GM12878 (cell line): Measurements from ENCODE around the gene SCNN1G. TPM values are rescaled to one million over a fixed set of nuclear protein-coding genes. Genes with fewer than 3 reads are reported as not detected.

Source experiments
- ATAC-seq: fragments of 200-7000 bp; cut with Tn5 transposase; 3 replicates; pipeline ENCODE4 v1.9.1; 2020; ENCODE audit warnings: mild to moderate bottlenecking, moderate library complexity
- BruUV-seq: library from RNA; stranded (reverse); fragments of 400-500 nt; replicated peaks from 2 replicates; lab custom pipeline; 2021; lab: Mats Ljungman, UMichigan
- CTCF ChIA-PET: fragments of 300-600 bp; sonication (Branson Sonifier 250); formaldehyde crosslinking; extraction: SDS; loops from one replicate; lab custom pipeline; 2021; ENCODE audit warnings: inconsistent platforms; lab: Yijun Ruan, JAX
- POLR2A ChIA-PET: fragments of 350-600 bp; formaldehyde crosslinking; extraction: SDS; loops from one replicate; lab custom pipeline; 2021; ENCODE audit warnings: inconsistent platforms; lab: Charles Lee
- RAD21 ChIA-PET: fragments of 300-600 bp; sonication (Branson Sonifier 250); formaldehyde crosslinking; loops from one replicate; lab custom pipeline; 2023; ENCODE audit warnings: antibody characterized with exemption; ENCODE audit not compliant: unreplicated experiment; lab: Charles Lee
- SMC1A ChIA-PET: fragments of 300-600 bp; sonication (Branson Sonifier 250); formaldehyde crosslinking; loops from one replicate; lab custom pipeline; 2023; ENCODE audit not compliant: unreplicated experiment, uncharacterized antibody; lab: Charles Lee
- DNase-seq: peaks from one replicate; pipeline ENCODE4 v3.0.0-alpha.2; 2011; ENCODE audit warnings: low read depth, low spot score
- FAIRE-seq: peaks from 3 replicates; lab custom pipeline; 2011; peaks lifted over from hg19 to GRCh38; lab: Jason Lieb, UNC
- H2AFZ ChIP-seq: 2 replicates; pipeline ENCODE4 v1.6.0; 2011; ENCODE audit warnings: low read depth, low read length, control low read depth; ENCODE audit not compliant: control insufficient read depth
- H3K27ac ChIP-seq: 2 replicates; pipeline ENCODE4 v1.5.1; 2011; ENCODE audit warnings: control low read depth; ENCODE audit not compliant: control insufficient read depth, insufficient read depth
- H3K27me3 ChIP-seq, 2 experiments: replicated peaks in 1 of 2; 2 replicates each; pipeline versions ENCODE4 v1.6.0 to v1.6.1; 2011; ENCODE audit warnings: low read length in 1 of 2; ENCODE audit not compliant: control insufficient read depth in 2 of 2, insufficient read depth in 2 of 2
- H3K36me3 ChIP-seq, 2 experiments: 2 replicates each; pipeline ENCODE4 v1.5.1; 2011; ENCODE audit warnings: low read length in 1 of 2; ENCODE audit not compliant: control insufficient read depth in 2 of 2, insufficient read depth in 2 of 2
- H3K4me1 ChIP-seq: 2 replicates; pipeline ENCODE4 v1.6.1; 2011; ENCODE audit warnings: mild to moderate bottlenecking, low read length, moderate library complexity, mixed read lengths; ENCODE audit not compliant: control insufficient read depth, insufficient read depth
- H3K4me2 ChIP-seq: 2 replicates; pipeline ENCODE4 v1.6.0; 2011; ENCODE audit warnings: control low read depth; ENCODE audit not compliant: control insufficient read depth, insufficient read depth
- H3K4me3 ChIP-seq: fragments of 200-600 bp; sonication (generic); 2 replicates; pipeline ENCODE4 v1.5.1; 2016
- H3K79me2 ChIP-seq: 2 replicates; pipeline ENCODE4 v1.6.0; 2011; ENCODE audit warnings: low read length; ENCODE audit not compliant: control insufficient read depth, insufficient read depth
- H3K9ac ChIP-seq: 2 replicates; pipeline ENCODE4 v1.8.0; 2011; ENCODE audit warnings: low read length, control low read depth, mixed read lengths; ENCODE audit not compliant: control insufficient read depth, insufficient read depth
- H3K9me3 ChIP-seq: replicated peaks from 3 replicates; pipeline ENCODE4 v1.5.1; 2011; ENCODE audit warnings: mild to moderate bottlenecking, low read length; ENCODE audit not compliant: control insufficient read depth, insufficient read depth
- H4K20me1 ChIP-seq: 2 replicates; pipeline ENCODE4 v1.6.0; 2011; ENCODE audit not compliant: control insufficient read depth, insufficient read depth
- ASH2L ChIP-seq: fragments of 300-600, 200-600 bp; sonication (generic); IDR thresholded peaks from 2 replicates; pipeline ENCODE4 v1.6.1; 2017; ENCODE audit warnings: low read depth, mild to moderate bottlenecking, borderline replicate concordance
- BMI1 ChIP-seq: fragments of 450-650 bp; IDR thresholded peaks from 2 replicates; pipeline ENCODE4 v1.6.1; 2016; ENCODE audit warnings: mild to moderate bottlenecking, moderate library complexity, borderline replicate concordance
- EGR1 ChIP-seq, 2 experiments: IDR thresholded peaks; 1 replicate in 1 of 2; 2 replicates in 1 of 2; pipeline ENCODE4 v1.6.1; 2011 to 2012; ENCODE audit warnings: low read depth in 2 of 2, low read length in 2 of 2, borderline replicate concordance in 1 of 2, mild to moderate bottlenecking in 1 of 2, moderate library complexity in 1 of 2
- FOS ChIP-seq: IDR thresholded peaks from 3 replicates; pipeline ENCODE4 v1.6.1; 2011; ENCODE audit warnings: borderline replicate concordance; ENCODE audit not compliant: insufficient read length; ENCODE audit errors: extremely low read depth
- JUNB ChIP-seq: IDR thresholded peaks from 2 replicates; pipeline ENCODE4 v1.6.1; 2016; ENCODE audit warnings: antibody characterized with exemption, mild to moderate bottlenecking
- MTA2 ChIP-seq: fragments of 450-650 bp; IDR thresholded peaks from 2 replicates; pipeline ENCODE4 v1.6.1; 2016; ENCODE audit warnings: low read depth, mild to moderate bottlenecking, moderate library complexity
- NBN ChIP-seq: fragments of 450-650 bp; IDR thresholded peaks from 2 replicates; pipeline ENCODE4 v1.6.1; 2016
- NRF1 ChIP-seq: conservative IDR thresholded peaks from 2 replicates; pipeline ENCODE4 v1.6.1; 2011; ENCODE audit warnings: mild to moderate bottlenecking, low read depth, low read length, improper control_type of control experiment
- POU2F2 ChIP-seq: IDR thresholded peaks from 3 replicates; pipeline ENCODE4 v1.6.1; 2011; ENCODE audit warnings: low read depth, mild to moderate bottlenecking, low read length, borderline replicate concordance
- SPI1 ChIP-seq: IDR thresholded peaks from 2 replicates; pipeline ENCODE4 v1.6.1; 2011; ENCODE audit warnings: low read depth, mild to moderate bottlenecking, low read length, moderate library complexity, borderline replicate concordance; ENCODE audit not compliant: insufficient read depth
- WGBS: methylation state at CpG from one replicate; pipeline ENCODE4 v1.1.6; 2016; ENCODE audit warnings: low lambda C conversion rate; ENCODE audit not compliant: insufficient replicate concordance, insufficient coverage; ENCODE audit errors: missing lambda C conversion rate; 5-methylcytosine and 5-hydroxymethylcytosine counted together
- in situ Hi-C: fragments of 300-500 bp; cut with MboI; formaldehyde crosslinking; loops from 9 replicates; pipeline ENCODE4 v1.14.3; 2018; ENCODE audit warnings: mixed read lengths
- intact Hi-C: fragments of 100-400 bp; cut with micrococcal nuclease; formaldehyde crosslinking; loops from one replicate; pipeline ENCODE4 v1.14.2; 2022; ENCODE audit not compliant: unreplicated experiment
- polyA plus RNA-seq, 11 experiments: library from polyadenylated mRNA; depleted of rRNA in 4 of 11; unstranded in 6 of 11; stranded (reverse) in 5 of 11; fragments of >200 nt; fragmentation: Nextera tagmentation in 4 of 11; fragmentation: Illumina TruSeq in 1 of 11; extraction: Ambion mirVana in 4 of 11; extraction: Trizol in 1 of 11; gene quantifications; 1 replicate in 1 of 11; 2 replicates in 10 of 11; pipeline versions ENCODE4 v1.2.1 to v1.2.3, GENCODE V29; 2011 to 2016; ENCODE audit warnings: inconsistent platforms in 2 of 11, missing spikeins in 2 of 11, low read depth in 1 of 11
- total RNA-seq, 4 experiments: library from RNA; depleted of rRNA in 3 of 4; stranded (reverse); fragments of >200 nt in 3 of 4; fragmentation: Illumina TruSeq in 1 of 4; extraction: Trizol in 1 of 4; gene quantifications; 2 replicates each; pipeline versions ENCODE4 v1.2.1 to v1.2.3, GENCODE V29; 2013 to 2021

Gene SCNN1G
- total and polyA plus RNA-seq, 10 of the 15 experiments (the other 5 are each of a cell fraction or from before 2014, with no cell fraction given) = 0.04 to 0.86 (median 0.08) TPM; not detected in 5

- 62% methylated on average over 2 of the region's 2 CpGs for WGBS
- no peak overlapping the region for H3K9ac ChIP-seq
- H3K9me3 ChIP-seq = peaks cover 3% of the 10 kb centered on the region; the same call in 2 of the 3 replicates
- intact Hi-C loops = no loop called here
- ChIA-PET POLR2A (no interaction called here), CTCF (no interaction called here), SMC1A (no interaction called here), RAD21 (no interaction called here)
- TF ChIP-seq NBN = no peak
- TF ChIP-seq ASH2L = no peak
- no peak for TF ChIP-seq BMI1
- no peak for TF ChIP-seq JUNB
- TF ChIP-seq NRF1 = no peak
- no peak for TF ChIP-seq MTA2
- TF ChIP-seq SPI1 = no peak
- TF ChIP-seq POU2F2 = no peak
- TF ChIP-seq FOS = no peak
- no peak for TF ChIP-seq EGR1 (IDR thresholded peaks at IDR 0.05; ENCODE audit: borderline replicate concordance in 1 of 2, low read depth in 2 of 2, low read length in 2 of 2)
- BruUV-seq = no TSS peak
- in situ Hi-C loops = no loop called here
- ATAC-seq (no peak), FAIRE-seq (no peak), DNase-seq (no peak)
- no peak overlapping the region for H3K27ac ChIP-seq
- no peaks in the 10 kb centered on the region for H3K4me1 ChIP-seq
- H3K4me2 ChIP-seq = no peak overlapping the region
- no peaks in the 10 kb centered on the region for H4K20me1 ChIP-seq
- H3K4me3 ChIP-seq = no peak overlapping the region
- no peaks in the 10 kb centered on the region for H3K27me3 ChIP-seq
- no peaks in the 10 kb centered on the region for H3K36me3 ChIP-seq
- H2AFZ ChIP-seq = no peak overlapping the region
- H3K79me2 ChIP-seq = no peaks in the 10 kb centered on the region
These were observed 45.3 kb upstream of the SCNN1G start for GRCh38 chr16:23137256-23137655.
